Astrocyte of the spinal cord (primary cell): ENCODE results near the gene MTSS2.

Source experiments
- DNase-seq: peaks from one replicate; pipeline ENCODE4 v3.0.0; 2011; ENCODE audit warnings: low read depth, low spot score
- H3K4me3 ChIP-seq: 2 replicates; pipeline ENCODE4 v1.5.1; 2011; ENCODE audit warnings: low read depth, mild to moderate bottlenecking, low read length, moderate library complexity
- CTCF ChIP-seq: IDR thresholded peaks from 2 replicates; pipeline ENCODE4 v1.5.1; 2012; ENCODE audit warnings: low read depth, mild to moderate bottlenecking, low read length, inconsistent platforms
- in situ Hi-C: cut with HindIII; loops from 2 replicates; pipeline ENCODE4 v1.10.0; 2017; ENCODE audit warnings: low sequenced_read_pairs

Gene MTSS2

GRCh38 chr16:70651524-70651923 lies 34.3 kb downstream of the MTSS2 start:
- H3K4me3 ChIP-seq, result no peak overlapping the region
- TF ChIP-seq CTCF, result no peak
- in situ Hi-C loops, result no loop called here
- no peak for DNase-seq

- H3K4me3 ChIP-seq, result no peak overlapping the region
- no peak for DNase-seq
- TF ChIP-seq CTCF, result no peak
- in situ Hi-C loops, result no loop called here
Observed at GRCh38 chr16:70650216-70650615, 35.6 kb downstream of the MTSS2 start.

GRCh38 chr16:70649300-70649699 lies 36.6 kb downstream of the MTSS2 start:
- no peak for DNase-seq
- H3K4me3 ChIP-seq, result no peak overlapping the region
- in situ Hi-C loops, result no loop called here
- TF ChIP-seq CTCF, result no peak

- in situ Hi-C loops, result no loop called here
- no peak for DNase-seq
- no peak overlapping the region for H3K4me3 ChIP-seq
- no peak for TF ChIP-seq CTCF
Observed at GRCh38 chr16:70648606-70649005, 37.2 kb downstream of the MTSS2 start.

GRCh38 chr16:70647441-70648359 lies 38.2 kb downstream of the MTSS2 start:
- DNase-seq, result no peak
- no peak overlapping the region for H3K4me3 ChIP-seq
- in situ Hi-C loops, result no loop called here
- no peak for TF ChIP-seq CTCF

- in situ Hi-C loops, result no loop called here
- no peak for DNase-seq
- no peak for TF ChIP-seq CTCF
- H3K4me3 ChIP-seq, result no peak within 1 kb of the TSS
Observed at GRCh38 chr16:70646260-70647241, 39.3 kb downstream of the MTSS2 start, which contains the start of gene IL34. IL34 (plus strand) TSS chr16:70646559; CDS start chr16:70646948, 389 bp downstream.
